GM19452 (cell line): ENCODE data around the gene PACRG.

Source experiments
- ATAC-seq: cut with Tn5 transposase; IDR thresholded peaks from one replicate; pipeline ENCODE4 v1.9.1; 2021; ENCODE audit not compliant: unreplicated experiment

Gene PACRG

DNA sequence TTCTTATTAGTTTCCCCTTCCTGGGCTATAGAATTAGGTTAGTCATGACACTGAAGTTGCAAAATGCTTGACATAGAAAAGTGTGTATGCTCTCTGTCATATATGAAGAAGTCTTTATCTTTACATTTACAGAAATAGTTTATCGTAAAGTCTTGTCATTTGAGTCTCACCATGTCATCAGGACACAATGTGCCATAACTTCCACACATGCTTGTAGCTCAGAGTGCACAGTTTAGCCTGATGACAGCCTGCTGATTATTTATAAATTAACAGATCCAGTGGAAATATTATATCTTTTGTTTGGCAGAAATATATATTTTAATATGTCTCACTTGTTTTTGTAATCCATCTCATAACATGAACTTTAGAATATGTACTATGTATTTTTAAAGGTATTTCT, 399.8 kb downstream of the PACRG start:
- no peak for ATAC-seq

DNA sequence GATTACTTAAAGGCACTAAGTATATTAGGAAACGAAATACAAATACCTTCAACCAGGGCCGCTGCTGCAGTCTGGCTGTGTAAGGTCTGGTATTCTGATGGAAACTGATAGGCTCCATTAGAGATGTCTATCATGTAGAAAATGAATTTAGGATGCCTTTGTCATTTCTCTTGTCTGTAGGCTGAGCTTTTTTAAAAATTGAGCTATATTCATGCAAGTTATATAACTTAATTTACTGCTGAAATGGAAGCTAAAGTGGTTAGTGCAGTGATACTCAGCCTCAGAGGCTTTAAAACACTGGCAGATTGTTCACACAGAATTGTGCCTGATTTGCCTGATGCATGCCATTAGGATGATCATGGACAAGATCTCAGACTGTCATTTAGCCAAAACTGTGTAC, 400.6 kb downstream of the PACRG start:
- no peak for ATAC-seq

DNA sequence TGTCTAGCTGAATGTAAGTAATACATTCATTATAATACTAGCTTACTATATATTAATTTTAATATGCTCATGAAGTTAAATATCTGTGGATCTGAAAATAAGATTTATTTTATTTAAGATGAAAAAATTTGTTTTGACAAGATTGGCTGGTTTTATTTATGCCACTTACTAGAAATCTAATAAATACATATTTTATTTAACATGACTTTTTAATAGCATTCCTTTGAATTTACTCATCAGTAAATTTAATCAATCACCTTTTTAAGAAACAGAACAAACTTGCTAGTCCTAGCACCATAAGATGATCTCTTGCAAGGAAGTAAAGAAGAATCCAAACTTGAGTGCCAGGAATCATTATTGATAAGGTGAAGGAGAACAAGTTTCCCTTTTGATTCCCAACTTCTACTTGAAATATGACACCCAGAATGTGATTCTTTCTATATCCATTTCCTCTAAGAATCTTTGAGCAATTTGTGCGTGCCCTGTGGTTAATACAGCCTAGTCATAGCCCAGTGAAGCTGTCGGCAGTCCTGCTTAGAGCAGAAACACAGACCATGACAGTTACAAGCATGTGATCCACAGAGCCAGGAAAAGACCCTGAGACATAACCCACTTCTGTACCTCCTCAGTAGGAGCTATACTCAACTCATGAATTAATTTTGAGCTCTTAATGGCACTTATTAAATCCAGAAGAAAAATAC, 404.4 kb downstream of the PACRG start:
- no peak for ATAC-seq

DNA sequence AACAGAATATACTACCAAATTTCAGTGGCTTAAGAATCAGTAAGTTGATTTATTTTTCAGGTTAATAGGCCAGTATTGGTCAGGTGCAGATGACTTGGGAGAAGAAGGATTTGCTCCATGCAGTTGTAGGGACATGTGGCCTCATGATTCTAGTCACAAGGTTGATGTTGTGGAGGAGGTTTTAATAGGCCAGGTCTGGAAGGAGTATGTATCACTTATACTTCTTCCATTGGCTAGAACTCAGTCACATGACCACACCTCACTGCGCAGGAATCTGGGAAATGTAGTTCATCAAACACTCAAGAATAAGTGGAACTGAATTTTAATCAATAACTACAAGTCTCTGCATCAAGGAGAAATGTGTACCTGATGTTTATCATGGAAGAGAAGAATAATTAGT, 405.2 kb downstream of the PACRG start:
- ATAC-seq = no peak

DNA sequence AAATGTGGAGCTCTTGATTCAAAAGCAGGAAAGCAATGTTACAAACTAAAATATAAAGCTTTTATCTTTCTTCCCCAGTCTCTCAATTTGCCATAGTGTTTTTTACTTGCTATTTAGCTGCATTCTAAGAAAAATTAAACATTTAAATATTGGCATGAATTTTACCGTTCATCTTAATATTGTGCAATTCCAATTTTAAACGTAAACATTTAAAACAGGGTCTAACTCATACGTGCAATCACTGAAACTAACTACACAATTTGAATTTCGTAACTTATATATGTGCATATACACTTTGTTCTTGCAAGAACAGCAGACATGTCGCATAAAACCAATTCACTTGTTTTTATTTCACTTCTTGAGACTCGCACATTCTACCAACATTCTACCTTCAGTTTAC, 405.9 kb downstream of the PACRG start:
- ATAC-seq = no peak

DNA sequence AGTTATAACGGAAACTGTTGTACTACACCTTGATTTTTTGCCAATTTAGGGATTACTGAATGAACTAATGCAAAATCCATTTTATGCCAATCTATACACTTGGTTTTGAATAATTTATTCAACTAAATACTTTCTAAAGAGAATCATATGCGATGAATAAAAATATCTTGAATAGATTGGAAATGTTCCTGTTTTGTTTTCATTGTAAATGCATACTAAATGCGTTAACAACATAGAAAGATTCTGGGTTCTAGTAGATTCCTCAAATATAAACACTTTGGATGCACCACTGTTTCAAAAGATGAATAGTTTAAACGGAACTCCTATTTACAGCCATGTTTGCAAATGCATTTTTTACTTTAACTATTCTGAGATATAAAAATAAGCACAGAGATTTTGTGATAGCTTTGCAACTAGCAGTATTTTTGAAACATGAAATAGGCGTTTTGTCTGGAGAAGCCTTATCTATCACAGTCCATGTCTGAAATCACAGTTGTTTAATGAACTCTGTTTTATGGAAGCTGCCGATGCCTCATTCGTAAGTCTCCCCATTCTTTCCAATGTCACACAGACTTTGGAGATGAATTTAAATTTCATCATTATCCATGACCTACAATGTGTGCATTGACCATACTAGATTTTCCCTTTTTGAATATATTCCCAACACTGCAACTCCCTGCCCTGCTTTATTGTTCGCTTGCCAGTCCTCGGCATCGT, 409.1 kb downstream of the PACRG start:
- no peak for ATAC-seq

DNA sequence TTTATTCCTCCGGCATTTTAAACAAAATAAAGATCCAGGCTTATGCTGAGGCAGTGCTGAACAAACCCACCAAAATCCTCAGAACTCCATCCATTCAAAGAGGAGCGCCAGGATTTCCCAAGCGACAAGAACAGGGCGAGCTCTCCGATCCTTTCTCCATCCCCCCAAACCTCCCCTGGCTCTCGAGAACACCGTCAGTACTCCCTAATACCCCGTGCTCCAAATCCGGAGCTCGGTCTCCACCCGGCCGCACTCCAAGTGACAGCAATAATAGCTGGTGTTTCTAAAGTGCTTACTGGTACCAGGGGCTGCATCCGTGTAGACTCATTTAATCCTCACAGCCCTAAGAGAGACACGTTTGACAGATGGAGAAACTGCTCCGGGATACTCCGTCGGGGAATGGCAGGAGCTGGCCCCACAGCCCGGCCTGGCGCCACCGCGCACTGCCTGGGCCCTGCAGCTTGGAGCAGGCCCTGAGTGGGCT, 409.7 kb downstream of the PACRG start:
- no peak for ATAC-seq

DNA sequence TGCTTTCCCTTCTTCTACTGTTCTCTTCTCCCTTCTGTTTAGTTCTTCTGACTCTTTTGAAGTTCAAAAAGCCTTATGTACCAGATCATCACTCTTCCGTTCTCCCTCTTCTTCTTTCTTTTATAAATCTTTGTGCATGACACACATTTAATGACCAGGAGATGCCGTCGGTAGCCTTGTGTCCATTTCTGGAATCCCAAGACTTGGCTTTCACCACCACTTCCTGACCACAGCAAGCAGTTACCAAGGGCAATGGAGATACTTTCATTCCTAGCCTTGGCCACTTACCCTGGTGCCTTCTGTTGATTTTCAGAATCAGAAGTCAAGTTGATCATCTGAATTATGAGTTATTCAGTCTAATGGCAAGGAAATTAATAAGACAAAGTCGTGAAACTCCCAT, 418.3 kb downstream of the PACRG start:
- ATAC-seq = no peak

DNA sequence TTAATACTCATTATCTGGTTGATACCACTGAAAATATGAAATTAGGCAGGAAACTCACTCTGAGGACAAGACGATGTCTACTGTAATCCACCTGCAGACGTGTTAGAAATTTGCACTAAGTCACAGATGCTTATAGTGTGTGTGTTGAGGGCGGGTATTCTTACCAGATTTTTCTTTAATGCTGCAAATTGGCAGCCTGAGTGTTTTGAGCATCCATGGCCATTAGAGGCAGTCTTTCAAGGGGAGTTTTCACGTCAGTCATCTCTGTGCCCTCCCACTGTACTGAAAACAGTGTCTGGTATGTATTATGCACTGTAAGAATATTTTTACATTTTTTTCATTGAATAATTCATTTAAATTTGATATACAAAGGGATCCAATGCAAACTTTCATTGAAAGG, 420.2 kb downstream of the PACRG start:
- no peak for ATAC-seq

DNA sequence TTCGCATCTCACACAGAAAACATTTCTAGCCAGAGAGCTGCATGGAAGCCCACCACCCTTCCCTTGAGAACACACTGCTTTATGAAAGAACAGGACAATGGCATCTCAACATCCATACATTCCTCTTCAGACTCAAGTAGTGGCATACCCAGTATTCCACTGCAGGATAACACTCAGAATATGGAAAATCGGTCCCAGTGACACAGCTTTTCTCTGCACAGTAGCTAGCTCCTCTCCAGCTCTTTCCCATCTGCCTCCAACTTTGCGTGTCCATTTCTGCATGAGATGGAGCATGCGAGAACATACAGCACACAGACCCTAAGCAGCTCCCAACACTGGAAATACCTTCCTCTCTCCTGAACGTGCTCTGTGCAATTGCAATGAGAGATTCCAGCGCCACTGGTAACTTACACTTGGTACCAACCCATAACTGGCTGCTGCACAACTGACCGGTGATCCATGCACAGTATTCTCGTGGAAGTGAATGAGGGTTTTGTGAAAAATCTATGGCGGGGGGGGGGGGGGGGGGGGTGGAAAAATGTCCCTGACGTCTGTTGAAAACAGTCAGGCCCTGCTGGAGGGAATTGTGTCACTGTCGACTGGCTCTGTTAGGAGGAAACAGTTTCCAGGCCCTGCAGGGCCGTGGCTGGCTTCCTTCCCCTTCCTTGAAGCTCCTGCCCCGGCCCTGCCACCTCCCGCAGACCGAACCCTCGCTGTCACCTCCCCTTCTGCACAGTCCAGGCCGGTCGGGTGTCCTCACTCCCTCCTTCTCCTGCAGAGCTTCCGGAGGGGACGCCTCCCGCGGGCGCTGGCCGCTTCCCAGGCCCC, 420.9 kb downstream of the PACRG start:
- ATAC-seq = no peak

DNA sequence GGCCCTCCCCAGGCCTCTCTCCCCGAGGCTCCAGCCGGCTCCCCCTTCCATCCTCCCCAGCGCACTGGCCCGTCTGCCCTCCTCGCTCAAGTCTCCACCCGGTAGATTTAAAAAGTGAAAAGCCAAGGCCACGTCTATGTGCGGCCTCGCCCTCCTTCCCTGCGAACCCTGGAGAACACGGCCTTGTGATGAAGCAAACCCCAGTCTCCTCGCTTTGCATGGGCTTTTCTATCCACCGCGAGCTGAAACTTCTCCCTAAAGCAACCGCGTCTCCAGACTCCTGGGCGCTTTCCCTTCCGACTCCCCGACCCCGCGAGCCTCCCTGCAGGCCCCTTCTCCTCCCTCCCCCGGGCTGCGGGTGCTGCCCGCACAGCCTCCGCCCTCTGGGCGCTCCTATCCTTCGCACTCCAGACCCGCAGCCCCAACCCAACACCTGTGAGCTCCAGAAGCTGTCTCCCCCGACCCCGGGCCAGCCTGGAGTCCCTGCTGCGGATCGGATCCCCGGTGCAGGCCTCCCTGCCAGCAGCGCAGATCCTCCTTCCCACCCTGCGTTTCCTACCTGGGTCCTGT, 421.6 kb downstream of the PACRG start:
- no peak for ATAC-seq

DNA sequence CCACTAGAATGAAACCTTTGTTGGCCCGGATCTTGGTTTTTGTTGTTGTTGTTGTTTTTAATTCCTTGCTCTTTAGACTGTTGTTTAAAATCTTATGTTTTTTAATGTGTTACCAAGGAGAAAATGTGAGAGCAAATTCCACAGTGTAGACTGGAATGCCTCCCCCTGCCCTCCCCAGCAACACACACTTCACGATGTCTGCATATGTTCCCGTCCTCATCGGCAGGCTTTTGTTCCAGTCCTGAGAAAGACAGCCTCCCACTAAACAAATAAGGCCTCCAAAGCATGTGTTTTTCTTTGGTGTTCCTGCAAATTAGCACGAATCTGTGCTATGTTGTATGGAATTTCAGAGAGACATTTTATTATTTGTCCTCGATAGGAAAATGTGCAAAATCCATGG, 423.4 kb downstream of the PACRG start:
- ATAC-seq = no peak

DNA sequence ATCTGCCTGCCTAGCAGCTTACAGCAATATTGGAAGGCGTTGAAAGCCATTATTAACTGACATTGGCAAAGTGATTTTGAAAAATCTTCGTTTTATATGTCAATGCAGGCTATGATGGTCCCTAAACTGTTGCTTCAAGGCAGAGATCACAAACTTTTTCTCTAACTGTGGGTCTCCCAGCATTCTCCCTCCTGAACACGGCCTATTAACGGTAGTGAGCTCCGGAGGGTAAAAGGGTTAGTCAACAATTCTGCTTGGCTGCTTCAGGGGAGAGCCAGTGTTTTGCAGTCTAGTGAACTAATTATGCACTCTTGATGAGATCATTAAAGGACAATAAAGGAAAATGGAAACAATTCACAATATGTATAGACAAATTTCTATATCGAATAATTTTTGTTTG, 424.9 kb downstream of the PACRG start:
- ATAC-seq = no peak

DNA sequence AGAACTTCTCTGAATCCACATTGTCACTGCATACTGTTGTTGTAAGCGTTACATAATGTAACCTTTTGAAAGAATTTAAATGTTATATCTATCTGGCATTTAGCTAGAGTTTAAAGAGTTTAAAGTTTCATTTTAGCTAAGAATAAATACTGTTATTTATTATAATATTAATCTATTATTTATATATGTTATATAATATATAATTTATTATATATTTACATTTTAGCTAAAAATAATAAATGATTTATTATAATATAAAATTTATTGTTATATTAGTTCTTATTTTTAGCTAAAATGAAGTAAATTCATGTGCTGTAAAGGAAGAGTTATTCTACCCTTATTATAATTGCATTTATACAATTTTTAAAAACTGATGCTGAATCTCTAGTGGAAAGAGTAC, 431.3 kb downstream of the PACRG start:
- no peak for ATAC-seq

DNA sequence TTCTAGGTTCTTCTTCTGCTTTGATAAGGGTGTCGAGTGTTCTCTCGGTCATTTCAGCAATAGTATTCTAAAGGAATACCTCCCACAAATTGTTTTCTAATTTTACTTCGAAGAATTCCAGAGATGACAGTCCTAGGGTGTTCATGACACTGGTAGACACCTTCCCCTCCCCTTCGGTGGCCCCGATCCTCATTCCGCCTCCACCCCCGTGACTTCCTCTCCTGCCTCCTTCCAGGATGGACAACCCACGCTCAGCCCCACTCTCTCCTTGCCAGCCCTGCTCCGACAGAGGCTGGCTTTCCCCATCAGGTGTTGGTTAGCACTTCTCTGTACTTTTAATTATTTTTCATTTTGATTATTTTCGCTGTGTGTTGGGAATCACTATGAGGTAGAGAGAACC, 431.9 kb downstream of the PACRG start:
- ATAC-seq = no peak

DNA sequence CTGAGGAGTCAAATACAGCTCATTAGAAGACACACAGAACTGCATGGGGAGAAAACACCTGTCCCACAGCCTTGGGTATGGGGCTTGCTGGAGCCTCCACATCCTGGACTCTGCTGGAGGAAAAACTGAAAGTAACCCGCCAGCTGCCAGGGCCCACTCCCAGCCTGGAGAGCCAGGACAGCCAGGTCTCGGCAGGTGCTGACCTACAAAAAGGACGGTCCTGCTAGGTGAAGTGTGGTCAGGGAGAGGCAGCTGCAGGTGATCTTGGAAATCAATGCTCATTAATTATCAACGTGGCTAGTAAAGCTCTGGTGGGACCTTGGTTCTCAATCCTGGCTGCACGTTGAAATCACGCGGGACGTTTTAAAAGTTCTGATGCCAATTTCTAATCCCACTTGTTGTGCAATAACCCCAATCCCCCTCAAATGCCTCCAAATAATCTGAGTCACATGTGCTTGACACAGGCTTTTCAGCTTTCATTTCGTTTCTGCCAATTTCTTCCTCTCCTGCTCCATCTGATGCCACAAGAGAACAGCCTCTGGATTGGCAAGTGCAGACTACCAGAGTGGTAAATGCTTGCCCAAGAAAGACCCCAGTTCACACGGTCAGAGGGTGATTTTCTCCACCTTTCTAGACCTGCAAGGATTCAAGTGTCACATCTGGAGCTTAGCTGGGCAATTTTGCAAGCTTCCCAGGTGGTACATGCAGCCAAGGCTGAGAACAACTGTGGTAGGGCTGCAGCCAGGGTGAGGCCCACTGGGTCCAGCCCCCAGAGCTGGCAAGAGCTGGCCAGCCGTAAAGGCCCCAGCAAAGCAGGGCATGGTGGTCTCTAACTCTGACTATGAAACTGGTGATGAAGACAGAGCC, 434.5 kb downstream of the PACRG start:
- ATAC-seq = no peak

DNA sequence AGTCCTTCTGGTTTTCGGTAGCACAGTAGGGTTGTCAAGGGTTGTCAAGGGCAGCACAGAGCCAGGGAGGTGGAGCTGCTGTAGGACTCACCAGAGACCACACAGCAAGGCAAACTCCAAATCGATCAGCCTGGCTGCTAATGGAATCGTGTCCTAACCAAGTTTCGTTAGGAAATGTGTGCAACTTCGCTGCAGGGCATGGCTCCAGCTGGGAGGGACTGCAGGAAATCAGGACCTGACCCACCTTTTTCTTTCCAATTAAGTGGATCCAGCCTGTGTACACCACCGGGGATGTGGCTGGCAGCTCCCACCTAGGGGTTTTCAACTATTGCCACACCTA, 435.1 kb downstream of the PACRG start:
- ATAC-seq = no peak

DNA sequence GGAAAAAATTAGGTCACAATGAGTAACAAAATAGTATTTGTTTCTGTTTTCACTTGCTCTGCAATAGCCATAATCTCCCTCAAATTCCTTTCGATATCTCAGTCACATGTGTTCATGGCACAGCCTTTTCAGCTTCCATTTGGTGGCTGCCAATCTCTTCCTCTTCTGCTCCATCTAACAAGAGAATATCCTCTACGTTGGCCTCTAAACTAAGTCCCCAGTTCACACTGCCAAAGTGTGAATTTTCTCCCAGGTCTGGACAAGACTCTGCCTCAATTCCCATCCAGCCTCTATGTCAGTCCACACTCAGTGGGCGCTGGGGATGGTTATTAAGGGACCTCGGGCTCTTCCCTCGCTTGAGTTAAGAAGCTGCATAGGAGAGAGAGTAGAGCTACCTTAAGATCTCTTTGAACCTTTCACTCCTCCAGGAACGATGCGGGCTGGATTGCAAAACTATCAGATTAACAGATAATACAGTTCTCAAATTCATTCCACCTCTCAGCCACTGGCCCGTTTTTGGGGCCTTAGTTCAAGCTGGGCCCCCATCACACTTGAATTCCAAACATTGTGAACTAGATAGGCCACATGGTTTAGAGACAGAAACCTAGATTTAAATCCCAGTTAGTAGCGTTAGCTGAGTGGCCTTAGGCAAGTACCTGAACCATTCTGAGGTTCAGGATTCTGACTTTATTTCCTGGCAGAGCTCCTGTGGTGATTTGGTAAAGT, 436.6 kb downstream of the PACRG start:
- ATAC-seq = no peak

DNA sequence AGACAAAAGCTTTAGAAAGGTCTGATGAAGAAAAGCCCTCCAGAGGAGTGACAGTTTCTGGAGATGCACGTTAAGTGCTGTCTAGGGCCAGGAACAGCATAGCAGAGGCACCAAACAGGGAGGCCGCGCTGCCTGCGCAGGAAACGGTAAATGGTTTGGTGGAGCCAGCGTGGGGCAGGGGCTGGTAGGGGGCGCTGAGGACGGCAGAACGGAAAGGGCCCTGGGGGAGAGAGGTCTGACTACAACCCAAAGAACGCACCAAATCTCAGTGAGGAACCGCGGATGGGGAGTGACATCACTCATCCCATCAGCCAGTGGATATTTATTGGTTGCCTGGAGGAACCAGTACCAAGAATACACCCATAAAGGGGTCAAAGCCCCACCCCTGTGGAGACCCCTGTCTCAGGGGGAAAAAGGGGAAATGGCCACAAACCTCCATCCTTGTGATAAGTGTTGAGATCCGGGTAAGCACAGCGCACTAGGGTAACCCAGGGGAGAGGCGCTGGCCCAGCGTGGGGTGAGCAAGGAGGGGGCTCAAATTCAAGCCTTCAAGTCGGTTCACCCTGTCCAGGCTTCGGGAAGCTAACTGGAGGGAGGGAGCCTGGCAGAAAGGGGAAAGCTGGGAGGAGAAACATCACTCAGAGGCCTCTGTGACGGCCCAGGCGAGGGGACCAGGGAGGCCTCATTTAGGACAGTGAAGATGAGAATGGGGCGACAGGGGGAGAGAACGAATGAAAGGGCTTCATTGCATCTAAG, 437.6 kb downstream of the PACRG start:
- ATAC-seq = no peak
